Right lobe of liver (tissue), 4 donors: Measurements from ENCODE around the gene TSPAN18.

Experiments
- POLR2A ChIP-seq: fragments of 450-650 bp; IDR thresholded peaks from one replicate; pipeline ENCODE4 v1.6.1; 2017; ENCODE audit warnings: antibody characterized with exemption, mild to moderate bottlenecking
- TF ChIP-seq, protein P1 (sequence below), 4 donors: fragments of 200-600 bp in 3 of 4; fragments of 450-650 bp in 1 of 4; IDR thresholded peaks; one replicate each; pipeline versions ENCODE4 v1.5.1 to v1.8.0; 2016 to 2022; ENCODE audit warnings: antibody characterized with exemption in 4 of 4, mild to moderate bottlenecking in 2 of 4
- donor health status: DM: no; HTN: no; CAD: no.
- donor health status: DM: no; HTN: no; CAD: no.
- donor health status: DM: no; HTN: yes; CAD: no.

- TF ChIP-seq, protein P1, sequence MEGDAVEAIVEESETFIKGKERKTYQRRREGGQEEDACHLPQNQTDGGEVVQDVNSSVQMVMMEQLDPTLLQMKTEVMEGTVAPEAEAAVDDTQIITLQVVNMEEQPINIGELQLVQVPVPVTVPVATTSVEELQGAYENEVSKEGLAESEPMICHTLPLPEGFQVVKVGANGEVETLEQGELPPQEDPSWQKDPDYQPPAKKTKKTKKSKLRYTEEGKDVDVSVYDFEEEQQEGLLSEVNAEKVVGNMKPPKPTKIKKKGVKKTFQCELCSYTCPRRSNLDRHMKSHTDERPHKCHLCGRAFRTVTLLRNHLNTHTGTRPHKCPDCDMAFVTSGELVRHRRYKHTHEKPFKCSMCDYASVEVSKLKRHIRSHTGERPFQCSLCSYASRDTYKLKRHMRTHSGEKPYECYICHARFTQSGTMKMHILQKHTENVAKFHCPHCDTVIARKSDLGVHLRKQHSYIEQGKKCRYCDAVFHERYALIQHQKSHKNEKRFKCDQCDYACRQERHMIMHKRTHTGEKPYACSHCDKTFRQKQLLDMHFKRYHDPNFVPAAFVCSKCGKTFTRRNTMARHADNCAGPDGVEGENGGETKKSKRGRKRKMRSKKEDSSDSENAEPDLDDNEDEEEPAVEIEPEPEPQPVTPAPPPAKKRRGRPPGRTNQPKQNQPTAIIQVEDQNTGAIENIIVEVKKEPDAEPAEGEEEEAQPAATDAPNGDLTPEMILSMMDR (IDR thresholded peaks at IDR 0.05) = no peak
- no peak for TF ChIP-seq POLR2A
Measured at GRCh38 chr11:44692460-44692859, 34.3 kb upstream of the TSPAN18 start.
